ENCODE results near the gene KCNG4. TPM values are rescaled to one million over a fixed set of nuclear protein-coding genes. Genes with fewer than 3 reads are reported as not detected.
A peak's percentile ranks its signal among the peaks of the same experiment; 100 is the strongest.
"Not testable (repeated sequence)": the region's sequence is repeated elsewhere in the genome, so short reads cannot be mapped to it uniquely, and the experiment has no call there.

Gene KCNG4
- polyA plus RNA-seq, 6 donors from 2014 or later = not detected

GRCh38 chr16:84224554-84224953, 15.3 kb downstream of the KCNG4 start:
- H3K36me3 Mint-ChIP-seq = no peaks in the 10 kb centered on the region
- no peak for ATAC-seq (ENCODE audit: low read depth in 2 of 2)
- no peak overlapping the region for H3K4me3 Mint-ChIP-seq
- no peaks in the 10 kb centered on the region for H3K4me1 Mint-ChIP-seq
- no peak for DNase-seq
- H3K27ac Mint-ChIP-seq = peak overlapping the region in 1 of 6 donors; percentile 3
- no peaks in the 10 kb centered on the region for H3K9me3 Mint-ChIP-seq
- peaks cover 10 to 44% (median 42%) of the 10 kb centered on the region in 3 donors for H3K27me3 Mint-ChIP-seq

DNA sequence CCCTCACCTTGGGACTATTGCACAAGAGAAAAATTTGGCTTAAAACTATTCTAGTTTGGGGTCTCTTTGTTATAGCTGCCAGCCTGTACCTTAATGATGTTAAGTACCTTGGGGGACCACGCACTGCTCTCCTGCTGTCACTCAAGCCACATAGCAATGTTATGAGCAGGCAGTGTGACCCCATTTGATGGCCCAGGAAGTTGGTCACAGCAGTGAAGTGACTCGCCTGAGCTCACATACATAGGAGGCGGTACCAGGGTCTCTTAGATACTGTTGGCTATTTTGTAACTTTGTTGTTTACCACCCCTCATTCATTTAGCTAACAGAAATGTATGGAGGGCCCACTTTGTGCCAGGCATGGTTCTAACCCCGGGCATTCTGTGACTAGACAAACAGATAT, 16.4 kb downstream of the KCNG4 start:
- H3K27me3 Mint-ChIP-seq = peaks cover 10 to 51% (median 41%) of the 10 kb centered on the region in 3 donors
- ATAC-seq (ENCODE audit: low read depth in 2 of 2) = no peak

GRCh38 chr16:84220851-84221250, 19.0 kb downstream of the KCNG4 start:
- H3K9me3 Mint-ChIP-seq = no peaks in the 10 kb centered on the region
- H3K27me3 Mint-ChIP-seq = peaks cover 10 to 41% (median 26%) of the 10 kb centered on the region in 3 donors
- no peak overlapping the region for H3K27ac Mint-ChIP-seq
- DNase-seq = no peak
- no peaks in the 10 kb centered on the region for H3K4me1 Mint-ChIP-seq
- no peak overlapping the region for H3K4me3 Mint-ChIP-seq
- no peak for ATAC-seq (ENCODE audit: low read depth in 2 of 2)
- no peaks in the 10 kb centered on the region for H3K36me3 Mint-ChIP-seq

More for the DNA sequence above, 16.4 kb downstream of the KCNG4 start:
- H3K27ac Mint-ChIP-seq = no peak overlapping the region
- no peak overlapping the region for H3K4me3 Mint-ChIP-seq
- H3K9me3 Mint-ChIP-seq = no peaks in the 10 kb centered on the region
- DNase-seq = no peak
- no peaks in the 10 kb centered on the region for H3K4me1 Mint-ChIP-seq
- H3K36me3 Mint-ChIP-seq = no peaks in the 10 kb centered on the region

GRCh38 chr16:84218956-84219355, 20.9 kb downstream of the KCNG4 start:
- no peak for ATAC-seq (ENCODE audit: low read depth in 2 of 2)
- no peak for DNase-seq
- Mint-ChIP-seq H3K4me3 (no peak overlapping the region), H3K4me1 (no peaks in the 10 kb centered on the region), H3K27ac (no peak overlapping the region), H3K9me3 (no peaks in the 10 kb centered on the region), H3K36me3 (no peaks in the 10 kb centered on the region), H3K27me3 (peaks cover 10 to 41% (median 21%) of the 10 kb centered on the region in 3 donors)

DNA sequence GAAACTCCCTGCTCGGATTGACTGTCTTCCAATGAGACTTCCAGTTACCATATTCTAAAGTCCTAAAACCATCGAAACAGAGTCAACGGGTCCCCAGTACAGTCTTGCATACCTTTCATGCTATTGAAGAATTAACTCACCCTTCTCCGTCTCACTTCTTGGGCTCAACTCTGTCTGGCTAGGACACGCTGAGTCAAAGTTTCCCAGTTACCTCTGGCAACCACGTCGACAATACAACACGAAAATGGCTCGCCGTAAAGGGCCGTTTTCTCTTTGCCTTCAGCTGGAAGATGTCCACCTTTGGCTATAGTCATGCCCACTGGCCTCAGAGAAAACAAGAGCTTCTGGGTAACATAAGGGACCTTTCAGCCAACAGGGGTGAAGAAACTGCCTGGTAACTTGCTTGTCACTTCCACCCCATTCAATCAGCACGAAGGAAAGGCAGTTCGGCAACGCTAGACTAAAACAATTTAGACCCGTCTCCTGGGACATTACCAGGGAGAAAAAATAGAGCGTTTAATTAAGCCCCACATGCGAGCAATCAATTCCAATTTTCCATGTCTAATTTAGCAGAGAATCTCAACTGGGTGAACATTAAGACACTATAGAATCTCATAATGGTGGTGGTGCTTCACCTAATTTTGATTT, 21.5 kb downstream of the KCNG4 start:
- DNase-seq = no peak
- Mint-ChIP-seq H3K36me3 (no peaks in the 10 kb centered on the region), H3K4me3 (no peak overlapping the region), H3K9me3 (no peaks in the 10 kb centered on the region), H3K27ac (peak overlapping the region in 1 of 6 donors; percentile 38), H3K27me3 (peaks cover 10 to 41% (median 21%) of the 10 kb centered on the region in 3 donors), H3K4me1 (no peaks in the 10 kb centered on the region)
- no peak for ATAC-seq (ENCODE audit: low read depth in 2 of 2)

DNA sequence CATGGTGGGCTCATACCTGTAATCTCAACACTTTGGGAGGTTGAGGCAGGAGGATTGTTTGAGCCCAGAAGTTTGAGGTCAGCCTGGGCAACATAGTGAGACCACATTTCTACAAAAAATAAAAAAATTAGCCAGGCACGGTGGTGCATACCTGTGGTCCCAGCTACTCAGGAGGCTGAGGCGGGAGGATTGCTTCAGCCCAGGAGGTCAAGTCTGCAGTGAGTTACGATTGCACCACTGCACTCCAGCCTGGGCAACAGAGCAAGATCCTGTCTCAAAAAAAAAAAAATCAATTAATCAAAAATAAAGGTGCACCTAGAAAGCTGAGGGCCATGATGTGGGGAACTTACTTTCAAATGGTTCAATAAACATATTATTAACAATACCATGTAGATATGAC, 23.7 kb downstream of the KCNG4 start:
- not testable (repeated sequence) for H3K36me3 Mint-ChIP-seq; H3K9me3 Mint-ChIP-seq; H3K4me1 Mint-ChIP-seq; H3K4me3 Mint-ChIP-seq; ATAC-seq (ENCODE audit: low read depth in 2 of 2); DNase-seq
- H3K27me3 Mint-ChIP-seq = peaks cover 5 to 30% (median 16%) of the 10 kb centered on the region in 3 donors
- peak overlapping the region in 1 of 6 donors; percentile 38 for H3K27ac Mint-ChIP-seq

DNA sequence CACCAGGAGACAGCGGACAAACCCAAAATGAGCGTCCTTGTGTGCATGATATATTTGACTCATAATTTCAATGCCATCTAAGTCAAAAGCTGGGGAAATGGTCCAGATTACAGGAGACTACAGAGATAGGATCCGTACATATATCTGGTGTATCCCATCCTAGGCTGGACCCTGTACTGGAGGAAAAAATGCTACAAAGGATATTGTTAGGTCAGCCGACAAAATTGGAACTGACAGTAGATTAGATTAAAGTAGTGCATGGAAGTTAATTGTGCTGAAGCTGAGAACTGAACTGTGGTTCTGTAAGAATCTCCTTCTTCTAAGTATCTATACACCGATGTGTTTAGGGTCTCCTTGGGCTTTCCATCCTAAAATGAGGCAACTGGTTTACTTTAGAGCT, 24.3 kb downstream of the KCNG4 start:
- ATAC-seq (ENCODE audit: low read depth in 2 of 2) = no peak
- peaks cover 5 to 24% (median 16%) of the 10 kb centered on the region in 3 donors for H3K27me3 Mint-ChIP-seq
- H3K9me3 Mint-ChIP-seq = no peaks in the 10 kb centered on the region
- no peak overlapping the region for H3K4me3 Mint-ChIP-seq
- H3K36me3 Mint-ChIP-seq = no peaks in the 10 kb centered on the region
- H3K4me1 Mint-ChIP-seq = no peaks in the 10 kb centered on the region
- DNase-seq = no peak
- H3K27ac Mint-ChIP-seq = no peak overlapping the region

DNA sequence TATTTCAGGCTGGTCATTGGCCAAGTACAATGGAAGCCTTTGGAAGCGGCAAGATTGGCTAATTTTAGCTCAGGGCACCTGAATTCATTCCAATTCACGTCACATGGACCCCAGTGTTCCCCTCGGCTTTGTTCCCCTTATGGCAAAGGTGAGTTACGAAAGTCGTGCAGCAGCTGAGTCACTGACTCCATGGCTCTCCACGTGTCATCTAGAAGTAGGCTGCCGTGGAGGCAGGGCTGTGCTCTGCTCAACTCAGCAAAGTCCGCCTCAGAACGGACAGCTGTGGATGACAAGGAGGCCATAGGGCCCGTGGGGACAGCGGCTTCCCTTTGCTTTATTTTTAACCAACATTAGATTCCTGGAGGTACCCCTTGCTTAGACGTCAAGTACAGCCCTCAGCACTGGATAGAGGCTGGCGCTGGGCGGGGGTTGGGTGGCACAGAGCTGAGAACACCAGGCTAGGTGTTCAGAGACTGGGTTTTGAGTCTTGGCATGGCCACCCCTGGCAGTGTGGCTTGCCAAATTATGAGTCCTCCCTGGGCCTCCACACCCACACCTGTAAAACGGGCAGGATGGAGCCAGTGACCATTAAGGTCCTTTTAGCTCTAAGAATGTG, 25.3 kb downstream of the KCNG4 start:
- H3K9me3 Mint-ChIP-seq = peaks cover 0 to under 1% (median 0%) of the 10 kb centered on the region in 7 donors
- H3K4me3 Mint-ChIP-seq = no peak overlapping the region
- H3K27ac Mint-ChIP-seq = peak overlapping the region in 1 of 6 donors; percentile 29

DNA sequence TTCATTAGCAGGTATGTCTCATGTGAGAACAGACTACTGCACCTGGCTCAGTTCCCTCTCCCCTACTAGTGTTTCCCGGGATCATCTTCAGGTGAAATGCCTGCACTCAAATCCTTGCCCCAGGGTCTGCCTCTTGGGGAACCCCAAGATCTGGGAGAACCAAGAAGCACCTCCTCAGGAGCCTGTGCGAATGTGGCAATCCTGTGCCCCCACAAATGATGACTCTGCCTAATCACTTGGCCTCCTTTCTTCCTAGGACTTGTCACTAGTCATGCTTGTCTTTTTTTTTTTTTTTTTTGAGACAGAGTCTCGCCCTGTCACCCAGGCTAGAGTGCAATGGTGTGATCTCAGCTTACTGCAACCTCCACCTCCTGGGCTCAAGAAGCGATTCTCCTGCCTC, 27.2 kb downstream of the KCNG4 start:
- Mint-ChIP-seq H3K27ac (no peak overlapping the region), H3K27me3 (peaks cover 5 to 15% (median 11%) of the 10 kb centered on the region in 3 donors), H3K9me3 (peaks cover 0 to 9% (median 0%) of the 10 kb centered on the region in 7 donors), H3K4me3 (no peak overlapping the region), H3K36me3 (no peaks in the 10 kb centered on the region), H3K4me1 (no peaks in the 10 kb centered on the region)
- ATAC-seq (ENCODE audit: low read depth in 2 of 2) (no peak), DNase-seq (no peak)

More for the DNA sequence above, 25.3 kb downstream of the KCNG4 start:
- peaks cover 5 to 24% (median 16%) of the 10 kb centered on the region in 3 donors for H3K27me3 Mint-ChIP-seq
- H3K36me3 Mint-ChIP-seq = no peaks in the 10 kb centered on the region
- ATAC-seq (ENCODE audit: low read depth in 2 of 2) (no peak), DNase-seq (no peak)
- no peaks in the 10 kb centered on the region for H3K4me1 Mint-ChIP-seq

- H3K36me3 Mint-ChIP-seq = no peaks in the 10 kb centered on the region
- no peak overlapping the region for H3K27ac Mint-ChIP-seq
- H3K4me1 Mint-ChIP-seq = no peaks in the 10 kb centered on the region
- no peak overlapping the region for H3K4me3 Mint-ChIP-seq
- DNase-seq (no peak), ATAC-seq (ENCODE audit: low read depth in 2 of 2) (no peak)
- peaks cover 0 to 9% (median 0%) of the 10 kb centered on the region in 7 donors for H3K9me3 Mint-ChIP-seq
- H3K27me3 Mint-ChIP-seq = peaks cover 2 to 11% (median 7%) of the 10 kb centered on the region in 3 donors
Measured at GRCh38 chr16:84212154-84212553, 27.7 kb downstream of the KCNG4 start.

DNA sequence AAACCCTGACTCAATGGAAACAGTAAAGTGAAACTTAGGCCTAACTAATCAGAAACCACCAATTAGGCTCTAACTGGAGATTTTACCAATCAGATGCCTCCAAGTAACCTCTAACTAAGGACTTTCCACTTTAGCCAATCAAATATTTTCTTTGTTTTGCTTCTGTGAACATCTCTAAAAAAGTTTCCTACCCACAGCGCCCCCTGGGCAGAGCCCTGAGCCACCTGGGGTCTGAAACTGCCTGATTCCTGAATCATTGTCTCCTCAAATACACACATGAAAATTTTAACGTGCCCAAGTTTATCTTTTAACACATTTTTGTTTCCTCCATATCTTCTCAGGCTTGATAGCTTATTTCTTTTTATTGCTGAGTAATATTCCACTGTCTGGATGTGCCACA, 29.8 kb downstream of the KCNG4 start:
- Mint-ChIP-seq H3K4me3 (no peak overlapping the region), H3K36me3 (no peaks in the 10 kb centered on the region), H3K27me3 (peaks cover 0 to 7% (median 7%) of the 10 kb centered on the region in 3 donors), H3K27ac (no peak overlapping the region), H3K4me1 (no peaks in the 10 kb centered on the region), H3K9me3 (peaks cover 0 to 9% (median 0%) of the 10 kb centered on the region in 7 donors)
- no peak for DNase-seq
- no peak for ATAC-seq (ENCODE audit: low read depth in 2 of 2)

DNA sequence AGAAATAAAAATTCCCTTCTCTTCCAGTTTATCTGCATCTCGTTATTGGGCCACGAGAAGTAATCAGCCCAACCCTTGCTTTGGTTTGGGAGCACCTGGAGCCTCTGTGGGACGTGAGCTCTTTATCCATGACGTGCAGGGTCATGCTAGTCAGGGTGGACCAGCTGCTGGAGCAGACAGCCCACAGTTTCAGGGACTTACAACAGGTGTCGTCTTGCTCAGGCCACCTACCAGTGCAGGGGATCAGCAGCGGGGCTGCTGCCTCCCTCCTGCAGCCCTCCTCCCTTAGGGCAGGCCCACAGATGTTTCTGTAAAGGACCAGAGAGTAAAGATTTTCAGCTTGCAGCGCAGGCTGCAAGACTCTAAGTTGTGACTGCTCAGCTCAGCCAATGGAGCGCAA, 31.9 kb downstream of the KCNG4 start:
- Mint-ChIP-seq H3K9me3 (peaks cover 0 to 9% (median 0%) of the 10 kb centered on the region in 7 donors), H3K27ac (no peak overlapping the region), H3K36me3 (no peaks in the 10 kb centered on the region), H3K4me1 (no peaks in the 10 kb centered on the region), H3K4me3 (no peak overlapping the region), H3K27me3 (peaks cover 0 to 7% (median 6%) of the 10 kb centered on the region in 3 donors)
- ATAC-seq (ENCODE audit: low read depth in 2 of 2) (no peak), DNase-seq (no peak)

- DNase-seq (no peak), ATAC-seq (ENCODE audit: low read depth in 2 of 2) (no peak)
- H3K27me3 Mint-ChIP-seq = peaks cover 0 to 7% (median 6%) of the 10 kb centered on the region in 3 donors
- no peak overlapping the region for H3K4me3 Mint-ChIP-seq
- H3K27ac Mint-ChIP-seq = no peak overlapping the region
- H3K4me1 Mint-ChIP-seq = no peaks in the 10 kb centered on the region
- H3K9me3 Mint-ChIP-seq = peaks cover 0 to 9% (median 0%) of the 10 kb centered on the region in 7 donors
- H3K36me3 Mint-ChIP-seq = no peaks in the 10 kb centered on the region
Measured at GRCh38 chr16:84207251-84207650, 32.6 kb downstream of the KCNG4 start.

Data from naive B cell (primary cell).